Activated CD4-positive, alpha-beta T cell treated with anti-CD3 and anti-CD28 coated beads, Interleukin-10, Interleukin-2, amounts not matched to agents 100 ng/mL and 50 ng/mL, durations not matched to agents 16 hours and 8 hours (primary cell): ENCODE results near the gene ACSS1.
A peak's percentile ranks its signal among the peaks of the same experiment; 100 is the strongest.

Experiments
- DNase-seq: peaks from one replicate; pipeline ENCODE4 v3.0.0-alpha.2; 2020

Gene ACSS1

GRCh38 chr20:25058051-25058846 is at the start of gene ACSS1:
Gene ACSS1 (minus strand): TSS chr20:25058139. CDS start chr20:25058102, 37 bp downstream.
- peak; percentile 80 for DNase-seq

GRCh38 chr20:25103526-25103925 is 45.6 kb upstream of the ACSS1 start:
- no peak for DNase-seq

- no peak for DNase-seq
These were observed 43.0 kb upstream of the ACSS1 start for GRCh38 chr20:25100914-25101313.

GRCh38 chr20:25099601-25100140 is 41.7 kb upstream of the ACSS1 start:
- DNase-seq = no peak

- DNase-seq = no peak
These were observed 39.6 kb upstream of the ACSS1 start for GRCh38 chr20:25097498-25097897.

GRCh38 chr20:25090492-25091429 is 32.8 kb upstream of the ACSS1 start:
- peak; percentile 85 for DNase-seq

- DNase-seq = no peak
These were observed 31.7 kb upstream of the ACSS1 start for GRCh38 chr20:25089662-25090061.

- no peak for DNase-seq
These were observed 31.2 kb upstream of the ACSS1 start for GRCh38 chr20:25089096-25089495.

- no peak for DNase-seq
These were observed 30.3 kb upstream of the ACSS1 start for GRCh38 chr20:25088267-25088666.

GRCh38 chr20:25087186-25087929 is 29.4 kb upstream of the ACSS1 start:
- DNase-seq = no peak

- no peak for DNase-seq
These were observed 28.0 kb upstream of the ACSS1 start for GRCh38 chr20:25085756-25086495.

- DNase-seq = no peak
These were observed 26.8 kb upstream of the ACSS1 start for GRCh38 chr20:25084626-25085187.

- no peak for DNase-seq
These were observed 26.1 kb upstream of the ACSS1 start for GRCh38 chr20:25083773-25084625.

- DNase-seq = no peak
These were observed 25.3 kb upstream of the ACSS1 start for GRCh38 chr20:25083141-25083772.

GRCh38 chr20:25082498-25082873 is 24.5 kb upstream of the ACSS1 start:
- no peak for DNase-seq

- no peak for DNase-seq
These were observed 24.0 kb upstream of the ACSS1 start, which contains the start of gene VSX1 for GRCh38 chr20:25081730-25082497. Gene VSX1 (minus strand): TSS chr20:25082141. CDS start chr20:25082096, 45 bp downstream.

GRCh38 chr20:25081065-25081729 is 23.3 kb upstream of the ACSS1 start:
- peak; percentile 23 for DNase-seq

- no peak for DNase-seq
These were observed 21.2 kb upstream of the ACSS1 start for GRCh38 chr20:25079171-25079570.

- DNase-seq = no peak
These were observed 20.7 kb upstream of the ACSS1 start for GRCh38 chr20:25078662-25079061.
